Muscle of leg (tissue), 11 donors: ENCODE results near the gene RNLS. TPM values are rescaled to one million over a fixed set of nuclear protein-coding genes. Genes with fewer than 3 reads are reported as not detected.

Source experiments
- DNase-seq: peaks from one replicate; pipeline ENCODE4 v3.0.0; 2013
- H3K27ac ChIP-seq: one replicate; pipeline ENCODE4 v1.5.1; 2013; ENCODE audit warnings: mild to moderate bottlenecking, low read length, control low read depth
- H3K27me3 ChIP-seq: one replicate; pipeline ENCODE4 v1.6.1; 2013; ENCODE audit warnings: low read length; ENCODE audit not compliant: control insufficient read depth, insufficient read depth
- H3K36me3 ChIP-seq: one replicate; pipeline ENCODE4 v1.6.1; 2013; ENCODE audit warnings: low read length; ENCODE audit not compliant: control insufficient read depth, insufficient read depth
- H3K4me1 ChIP-seq: one replicate; pipeline ENCODE4 v1.6.1; 2013; ENCODE audit warnings: low read length; ENCODE audit not compliant: control insufficient read depth, insufficient read depth
- H3K4me3 ChIP-seq: one replicate; pipeline ENCODE4 v1.5.1; 2013; ENCODE audit warnings: low read length, control low read depth
- H3K9me3 ChIP-seq: replicated peaks from 2 replicates; pipeline ENCODE4 v1.6.1; 2013; ENCODE audit warnings: low read depth, low read length; ENCODE audit not compliant: control insufficient read depth
- WGBS: methylation state at CpG from one replicate; pipeline ENCODE4 v1.1.5; 2013; ENCODE audit warnings: missing lambda C conversion rate; ENCODE audit not compliant: insufficient coverage; 5-methylcytosine and 5-hydroxymethylcytosine counted together
- polyA plus RNA-seq, 8 donors: library from polyadenylated mRNA; unstranded; fragments of 120-200 nt; gene quantifications; one replicate each; pipeline versions ENCODE4 v1.2.1 to v1.2.3, GENCODE V29; 2013; ENCODE audit warnings: inconsistent platforms in 1 of 8, low replicate concordance in 1 of 8; ENCODE audit not compliant: insufficient read length in 8 of 8, insufficient read depth in 1 of 8
- total RNA-seq: library from RNA; stranded (reverse); fragments of 120-200 nt; gene quantifications from one replicate; pipeline ENCODE4 v1.2.4, GENCODE V29; 2013

The RNLS gene
- total and polyA plus RNA-seq, 9 donors, result 2.0 to 4.5 (median 3.5) TPM

GRCh38 chr10:88238615-88238914 lies 344.6 kb downstream of the RNLS start:
- peaks cover 17% of the 10 kb centered on the region for H3K4me1 ChIP-seq
- 29% methylated on average over 2 of the region's 2 CpGs for WGBS
- no peaks in the 10 kb centered on the region for H3K9me3 ChIP-seq
- no peaks in the 10 kb centered on the region for H3K36me3 ChIP-seq
- no peak overlapping the region for H3K27ac ChIP-seq
- H3K27me3 ChIP-seq, result no peaks in the 10 kb centered on the region
- DNase-seq, result no peak
- H3K4me3 ChIP-seq, result no peak overlapping the region

DNA sequence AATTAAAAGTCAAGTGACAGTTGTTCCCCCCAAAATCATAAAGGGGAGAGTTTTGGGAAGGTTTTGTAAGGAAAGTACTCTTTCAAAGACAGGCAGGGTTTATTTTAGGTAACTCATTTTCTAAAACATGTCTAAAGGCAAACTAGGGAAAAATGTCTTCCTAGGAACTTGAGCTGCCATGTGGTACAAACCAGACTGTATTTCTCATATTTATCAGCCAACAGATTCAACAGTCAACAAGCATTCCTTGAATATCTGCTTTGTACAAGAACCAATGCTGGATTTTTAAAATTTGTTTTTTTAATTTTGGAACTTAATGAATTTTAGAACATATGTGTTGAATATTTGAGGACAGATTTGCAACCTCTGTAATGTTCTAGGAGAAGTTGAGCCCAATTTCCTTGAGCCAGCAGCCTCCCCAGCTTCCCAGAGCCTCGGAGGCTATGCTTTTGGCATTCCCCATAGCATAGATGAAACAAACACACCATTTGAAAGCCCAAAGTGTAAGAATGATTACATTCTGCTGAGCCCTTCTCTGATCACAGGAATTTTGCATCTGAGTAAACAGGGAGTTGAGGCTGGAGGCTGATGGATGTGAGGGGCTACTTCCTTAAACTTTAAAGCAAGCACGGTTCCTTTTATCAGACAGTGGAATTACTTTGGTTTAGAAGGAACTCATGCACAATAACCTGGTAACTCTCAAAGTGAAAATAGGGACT lies 345.1 kb downstream of the RNLS start:
- peaks cover 14% of the 10 kb centered on the region for H3K4me1 ChIP-seq
- no peaks in the 10 kb centered on the region for H3K36me3 ChIP-seq
- no peaks in the 10 kb centered on the region for H3K9me3 ChIP-seq
- no peak overlapping the region for H3K27ac ChIP-seq
- DNase-seq, result no peak
- H3K4me3 ChIP-seq, result no peak overlapping the region
- WGBS, result no CpG with 5 or more reads among the region's 2 CpGs
- H3K27me3 ChIP-seq, result no peaks in the 10 kb centered on the region

GRCh38 chr10:88236121-88236743 lies 346.9 kb downstream of the RNLS start:
- H3K9me3 ChIP-seq, result no peaks in the 10 kb centered on the region
- H3K27me3 ChIP-seq, result no peaks in the 10 kb centered on the region
- H3K4me1 ChIP-seq, result peaks cover 20% of the 10 kb centered on the region
- H3K4me3 ChIP-seq, result no peak overlapping the region
- no peak overlapping the region for H3K27ac ChIP-seq
- no peak for DNase-seq
- no peaks in the 10 kb centered on the region for H3K36me3 ChIP-seq
- WGBS, result 100% methylated on average over 1 of the region's 2 CpGs

GRCh38 chr10:88234297-88234696 lies 348.8 kb downstream of the RNLS start:
- 44% methylated on average over 1 of the region's 4 CpGs for WGBS
- Histone ChIP-seq H3K9me3 (no peaks in the 10 kb centered on the region), H3K27ac (no peak overlapping the region), H3K36me3 (no peaks in the 10 kb centered on the region), H3K4me1 (peaks cover 20% of the 10 kb centered on the region), H3K4me3 (no peak overlapping the region), H3K27me3 (no peaks in the 10 kb centered on the region)
- no peak for DNase-seq

DNA sequence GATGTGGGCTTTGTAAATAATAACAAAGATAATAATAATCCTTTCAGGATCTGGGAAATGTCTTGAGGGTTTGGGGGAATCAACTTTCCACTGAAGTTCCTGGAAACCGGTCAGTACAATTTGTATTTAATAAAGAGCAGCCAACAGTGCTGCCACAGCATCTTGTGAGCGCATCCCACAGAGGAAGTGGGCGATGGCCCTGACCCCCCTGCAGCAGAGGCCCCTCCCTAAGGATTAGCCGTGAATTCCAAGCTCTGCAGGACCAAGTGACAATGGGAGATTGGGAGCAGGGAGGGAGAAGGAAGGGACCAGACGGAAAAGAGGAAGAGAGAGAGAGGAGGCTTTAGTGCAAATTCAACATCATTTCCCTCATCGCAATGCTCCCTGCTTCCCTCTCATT lies 349.2 kb downstream of the RNLS start:
- Histone ChIP-seq H3K4me3 (no peak overlapping the region), H3K27ac (no peak overlapping the region), H3K4me1 (peaks cover 20% of the 10 kb centered on the region), H3K36me3 (no peaks in the 10 kb centered on the region), H3K27me3 (no peaks in the 10 kb centered on the region), H3K9me3 (no peaks in the 10 kb centered on the region)
- 40% methylated on average over 1 of the region's 6 CpGs for WGBS
- DNase-seq, result peak; percentile 31

GRCh38 chr10:88232983-88233543 lies 350.1 kb downstream of the RNLS start:
- Histone ChIP-seq H3K27me3 (no peaks in the 10 kb centered on the region), H3K27ac (no peak overlapping the region), H3K4me3 (no peak overlapping the region), H3K9me3 (no peaks in the 10 kb centered on the region), H3K36me3 (no peaks in the 10 kb centered on the region), H3K4me1 (peaks cover 21% of the 10 kb centered on the region)
- WGBS, result 28% methylated on average over 3 of the region's 7 CpGs
- DNase-seq, result peak; percentile 42

- peak; percentile 93 for DNase-seq
- peaks cover 28% of the 10 kb centered on the region for H3K4me1 ChIP-seq
- H3K27ac ChIP-seq, result peak overlapping the region; percentile 67
- no peaks in the 10 kb centered on the region for H3K36me3 ChIP-seq
- no peaks in the 10 kb centered on the region for H3K27me3 ChIP-seq
- H3K4me3 ChIP-seq, result no peak overlapping the region
- WGBS, result 44% methylated on average over 4 of the region's 5 CpGs
- no peaks in the 10 kb centered on the region for H3K9me3 ChIP-seq
Measured at GRCh38 chr10:88232029-88232895, 350.9 kb downstream of the RNLS start.

GRCh38 chr10:88230251-88230650 lies 352.9 kb downstream of the RNLS start:
- no peak for DNase-seq
- no peak overlapping the region for H3K27ac ChIP-seq
- H3K9me3 ChIP-seq, result no peaks in the 10 kb centered on the region
- no peak overlapping the region for H3K4me3 ChIP-seq
- peaks cover 32% of the 10 kb centered on the region for H3K4me1 ChIP-seq
- WGBS, result 77% methylated on average over 8 of the region's 8 CpGs
- H3K27me3 ChIP-seq, result no peaks in the 10 kb centered on the region
- no peaks in the 10 kb centered on the region for H3K36me3 ChIP-seq

DNA sequence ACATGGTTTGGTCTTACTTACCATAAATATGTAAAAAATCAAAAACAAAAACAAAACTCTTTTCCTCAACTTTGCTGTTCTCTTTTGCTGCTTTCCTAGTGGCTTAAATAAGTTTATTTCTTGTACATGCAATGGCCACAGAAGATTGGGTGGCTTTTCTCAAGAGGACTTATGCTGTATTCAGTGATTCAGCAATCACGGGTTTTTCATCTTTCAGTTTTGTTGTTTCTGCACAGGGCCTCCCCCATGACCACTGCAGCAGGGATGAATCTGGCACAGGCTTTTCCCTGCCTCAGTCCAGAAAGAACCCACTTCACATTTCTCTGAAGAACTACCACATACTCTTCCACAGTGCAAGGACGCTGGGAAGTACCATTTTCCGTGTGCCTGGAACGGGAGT lies 355.0 kb downstream of the RNLS start:
- Histone ChIP-seq H3K27me3 (no peaks in the 10 kb centered on the region), H3K27ac (peak overlapping the region; percentile 36), H3K4me3 (no peak overlapping the region), H3K9me3 (no peaks in the 10 kb centered on the region), H3K4me1 (peaks cover 23% of the 10 kb centered on the region), H3K36me3 (no peaks in the 10 kb centered on the region)
- DNase-seq, result no peak
- no CpG with 5 or more reads among the region's 4 CpGs for WGBS
